ENCODE data around the gene ZNF708. TPM values are rescaled to one million over a fixed set of nuclear protein-coding genes. Genes with fewer than 3 reads are reported as not detected.
A peak's percentile ranks its signal among the peaks of the same experiment; 100 is the strongest.

ZNF708 gene
- total and polyA plus RNA-seq, 8 donors: 5.1 to 11.7 (median 7.1) TPM

DNA sequence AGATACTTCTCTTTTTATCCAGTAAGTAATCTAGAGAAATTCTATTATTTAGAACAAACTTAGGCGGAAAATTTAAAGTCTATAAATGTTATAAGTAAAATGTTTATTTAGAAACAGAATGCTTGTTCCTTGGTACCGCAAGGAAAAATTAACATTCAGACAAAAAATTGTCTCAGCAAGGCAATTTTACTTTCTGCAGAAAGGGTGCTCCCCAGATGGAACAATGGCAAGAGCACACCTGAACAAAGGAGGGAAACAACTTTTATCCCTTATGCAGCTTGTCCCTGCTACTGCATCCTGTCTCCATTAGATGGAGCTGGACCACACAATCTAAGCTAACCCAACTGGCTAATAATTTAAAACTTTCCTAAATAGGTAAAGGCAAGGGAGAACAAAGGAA, 6.5 kb upstream of the ZNF708 start:
- no peaks in the 10 kb centered on the region for H3K36me3 ChIP-seq
- H3K9me3 ChIP-seq: no peaks in the 10 kb centered on the region
- 49 to 67% methylated on average over 2 of the region's 2 CpGs for whole genome bisulfite sequencing, 2 donors
- no peaks in the 10 kb centered on the region for H3K27me3 ChIP-seq
- no peak overlapping the region for H3K27ac ChIP-seq
- ATAC-seq: no peak
- no peak overlapping the region for H3K4me3 ChIP-seq
- TF ChIP-seq, protein P1, sequence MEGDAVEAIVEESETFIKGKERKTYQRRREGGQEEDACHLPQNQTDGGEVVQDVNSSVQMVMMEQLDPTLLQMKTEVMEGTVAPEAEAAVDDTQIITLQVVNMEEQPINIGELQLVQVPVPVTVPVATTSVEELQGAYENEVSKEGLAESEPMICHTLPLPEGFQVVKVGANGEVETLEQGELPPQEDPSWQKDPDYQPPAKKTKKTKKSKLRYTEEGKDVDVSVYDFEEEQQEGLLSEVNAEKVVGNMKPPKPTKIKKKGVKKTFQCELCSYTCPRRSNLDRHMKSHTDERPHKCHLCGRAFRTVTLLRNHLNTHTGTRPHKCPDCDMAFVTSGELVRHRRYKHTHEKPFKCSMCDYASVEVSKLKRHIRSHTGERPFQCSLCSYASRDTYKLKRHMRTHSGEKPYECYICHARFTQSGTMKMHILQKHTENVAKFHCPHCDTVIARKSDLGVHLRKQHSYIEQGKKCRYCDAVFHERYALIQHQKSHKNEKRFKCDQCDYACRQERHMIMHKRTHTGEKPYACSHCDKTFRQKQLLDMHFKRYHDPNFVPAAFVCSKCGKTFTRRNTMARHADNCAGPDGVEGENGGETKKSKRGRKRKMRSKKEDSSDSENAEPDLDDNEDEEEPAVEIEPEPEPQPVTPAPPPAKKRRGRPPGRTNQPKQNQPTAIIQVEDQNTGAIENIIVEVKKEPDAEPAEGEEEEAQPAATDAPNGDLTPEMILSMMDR (IDR thresholded peaks at IDR 0.05): no peak
- no peak for DNase-seq
- intact Hi-C loops (cut with DNase I): no loop called here
- FAIRE-seq: no peak
- no peaks in the 10 kb centered on the region for H3K4me1 ChIP-seq

DNA sequence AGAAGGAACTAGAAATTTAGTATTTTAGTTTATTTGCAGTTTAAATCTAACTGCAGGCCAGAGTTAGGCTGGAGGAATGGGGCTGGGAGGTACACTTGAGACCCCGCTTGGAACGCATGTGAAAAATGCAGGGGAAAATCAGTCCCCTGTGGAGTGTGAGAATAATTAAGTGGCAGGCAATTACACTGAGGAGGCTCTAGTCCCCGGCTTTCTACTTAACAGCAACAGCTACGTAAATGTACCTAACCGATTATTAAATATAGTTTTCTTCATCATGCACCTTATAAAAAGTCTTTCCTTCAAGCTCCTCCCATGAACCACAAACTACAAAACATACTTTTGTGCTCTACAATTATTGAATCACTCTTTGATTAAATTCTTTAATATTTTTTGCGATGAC, 804 bp downstream of the ZNF708 start:
- H3K36me3 ChIP-seq: no peaks in the 10 kb centered on the region
- FAIRE-seq (no peak), ATAC-seq (peak; percentile 18 to 50 (median 36)), DNase-seq (no peak)
- WGBS, 2 donors: 2 to 4% methylated on average over 6 of the region's 6 CpGs
- intact Hi-C loops (cut with DNase I): no loop called here
- no peaks in the 10 kb centered on the region for H3K9me3 ChIP-seq
- no peaks in the 10 kb centered on the region for H3K27me3 ChIP-seq
- H3K4me1 ChIP-seq: peaks cover 0 to 11% (median 0%) of the 10 kb centered on the region in 3 donors
- H3K27ac ChIP-seq: peak overlapping the region; percentile 92 to 97 (median 94)
- H3K4me3 ChIP-seq: peak overlapping the region; percentile 57 to 79 (median 68)
- TF ChIP-seq, protein P1 (IDR thresholded peaks at IDR 0.05): no peak

DNA sequence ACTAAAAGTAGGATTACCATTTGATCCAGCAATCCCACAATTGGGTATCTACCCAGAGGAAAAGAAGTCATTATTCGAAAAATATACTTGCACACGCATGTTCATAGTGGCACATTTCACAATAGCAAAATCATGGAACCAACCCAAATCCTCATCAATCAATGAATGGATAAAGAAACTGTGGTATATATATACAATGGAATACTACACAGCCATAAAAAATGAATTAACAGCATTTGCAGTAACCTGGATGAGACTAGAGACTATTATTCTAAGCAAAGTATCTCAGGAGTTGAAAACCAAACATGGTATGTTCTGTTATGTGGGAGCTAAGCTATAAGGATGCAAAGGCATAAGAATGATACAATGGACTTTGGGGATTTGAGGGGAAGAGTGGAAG, 3.0 kb downstream of the ZNF708 start:
- DNase-seq (no peak), ATAC-seq (no peak), FAIRE-seq (no peak)
- H3K27me3 ChIP-seq: no peaks in the 10 kb centered on the region
- H3K36me3 ChIP-seq: no peaks in the 10 kb centered on the region
- H3K9me3 ChIP-seq: no peaks in the 10 kb centered on the region
- no peak overlapping the region for H3K4me3 ChIP-seq
- intact Hi-C loops (cut with DNase I): no loop called here
- no peak overlapping the region for H3K27ac ChIP-seq
- H3K4me1 ChIP-seq: peaks cover 0 to 11% (median 0%) of the 10 kb centered on the region in 3 donors
- 97 to 98% methylated on average over 2 of the region's 2 CpGs for WGBS, 2 donors
- TF ChIP-seq, protein P1 (IDR thresholded peaks at IDR 0.05): no peak

DNA sequence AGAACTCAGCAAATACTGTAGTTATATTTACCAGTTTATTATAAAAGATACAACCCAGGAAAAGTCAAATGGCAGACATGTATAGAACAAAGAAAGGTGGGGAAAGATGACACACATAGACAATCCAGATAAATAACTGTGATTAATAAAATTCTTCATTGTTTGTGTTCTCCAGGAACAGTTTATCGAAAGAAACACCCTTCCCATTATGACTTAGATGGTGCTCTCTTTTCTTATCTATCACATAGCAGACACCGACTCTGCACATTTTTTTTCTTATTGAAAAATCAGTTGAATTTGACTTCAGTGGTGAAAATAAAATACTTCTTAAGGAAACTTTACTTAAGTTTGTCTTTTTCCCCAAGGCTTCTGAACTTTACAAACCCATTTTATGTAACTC, 6.2 kb downstream of the ZNF708 start:
- H3K9me3 ChIP-seq: no peaks in the 10 kb centered on the region
- intact Hi-C loops (cut with DNase I): no loop called here
- FAIRE-seq (peak; percentile 53), DNase-seq (no peak), ATAC-seq (no peak)
- peak overlapping the region in 3 of 4 donors; percentile 2 to 62 (median 56) for H3K27ac ChIP-seq
- peaks cover 0 to 9% (median 0%) of the 10 kb centered on the region in 3 donors for H3K4me1 ChIP-seq
- 71 to 74% methylated on average over 2 of the region's 2 CpGs for WGBS, 2 donors
- TF ChIP-seq, protein P1 (IDR thresholded peaks at IDR 0.05): no peak
- H3K27me3 ChIP-seq: no peaks in the 10 kb centered on the region
- H3K36me3 ChIP-seq: no peaks in the 10 kb centered on the region
- H3K4me3 ChIP-seq: no peak overlapping the region

DNA sequence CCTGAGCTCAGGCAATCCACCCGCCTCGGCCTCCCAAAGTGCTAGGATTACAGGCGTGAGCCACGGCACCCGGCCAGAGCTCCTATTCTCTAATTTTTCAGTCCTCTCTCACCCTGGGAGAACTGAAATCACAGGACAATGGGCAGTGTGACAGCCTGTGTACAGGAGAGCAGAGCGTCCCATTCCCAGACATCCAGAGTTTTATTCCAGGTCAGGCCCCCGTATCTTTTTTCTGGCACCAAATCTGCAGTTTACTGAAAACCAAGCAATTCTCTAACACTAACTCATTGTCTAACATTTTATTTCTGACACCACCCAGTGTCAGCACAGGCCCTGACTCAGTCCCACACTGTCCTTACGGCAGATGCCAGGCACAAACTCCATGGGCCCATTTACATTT, 6.7 kb downstream of the ZNF708 start:
- FAIRE-seq: no peak
- Histone ChIP-seq H3K27ac (peak overlapping the region; percentile 2 to 62 (median 49)), H3K4me1 (peaks cover 0 to 6% (median 0%) of the 10 kb centered on the region in 3 donors), H3K27me3 (no peaks in the 10 kb centered on the region), H3K4me3 (no peak overlapping the region), H3K36me3 (no peaks in the 10 kb centered on the region), H3K9me3 (no peaks in the 10 kb centered on the region)
- TF ChIP-seq, protein P1 (IDR thresholded peaks at IDR 0.05): no peak
- intact Hi-C loops (cut with DNase I): no loop called here
- DNase-seq: peak in 1 of 6 donors; percentile 17
- ATAC-seq: peak in 3 of 4 donors; percentile 59 to 73 (median 73)
- 62% methylated on average over 8 of the region's 8 CpGs for WGBS, 2 donors

Data from pancreas (tissue), 10 donors.